T-helper 9 cell (primary cell): ENCODE measurements around the gene NHEJ1.

Experiments
- DNase-seq: peaks from one replicate; pipeline ENCODE4 v3.0.0-alpha.2; 2020

NHEJ1 gene

DNA sequence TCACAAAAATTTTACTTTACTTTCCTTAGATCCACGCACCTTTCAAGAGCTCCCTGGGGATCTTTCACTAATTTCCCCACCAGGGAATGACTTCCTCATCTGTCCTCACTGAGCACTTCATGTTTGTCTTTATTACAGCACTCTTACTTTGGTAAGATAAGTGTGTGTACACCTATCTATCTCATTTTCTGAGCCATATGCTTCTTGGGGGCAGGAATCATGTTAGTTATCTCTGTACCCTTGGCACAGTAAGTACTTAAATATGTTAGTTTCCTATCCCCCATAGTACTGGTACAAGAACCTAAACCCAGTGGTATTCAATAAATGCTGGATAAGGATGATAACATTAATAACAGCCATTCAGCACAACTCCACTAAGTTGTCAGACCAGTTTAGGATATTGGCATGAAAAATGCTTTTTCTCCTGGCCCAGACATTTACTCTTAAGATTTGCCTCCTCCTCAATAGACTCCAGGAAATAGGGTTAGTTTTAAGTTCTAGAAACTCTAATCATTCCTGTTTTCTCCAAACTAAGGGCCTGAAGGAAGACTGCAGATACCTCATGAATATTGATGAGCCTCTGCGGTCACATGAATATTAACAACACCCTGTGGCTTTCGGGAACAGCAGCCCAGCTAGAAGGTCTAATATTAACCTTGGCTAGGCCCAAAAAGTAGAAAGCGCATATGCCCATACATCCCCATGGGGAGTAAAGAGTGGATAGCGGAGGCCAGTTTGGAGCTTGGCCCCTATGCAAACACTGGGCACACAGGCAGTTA lies 38.2 kb downstream of the NHEJ1 start:
- DNase-seq, result no peak

DNA sequence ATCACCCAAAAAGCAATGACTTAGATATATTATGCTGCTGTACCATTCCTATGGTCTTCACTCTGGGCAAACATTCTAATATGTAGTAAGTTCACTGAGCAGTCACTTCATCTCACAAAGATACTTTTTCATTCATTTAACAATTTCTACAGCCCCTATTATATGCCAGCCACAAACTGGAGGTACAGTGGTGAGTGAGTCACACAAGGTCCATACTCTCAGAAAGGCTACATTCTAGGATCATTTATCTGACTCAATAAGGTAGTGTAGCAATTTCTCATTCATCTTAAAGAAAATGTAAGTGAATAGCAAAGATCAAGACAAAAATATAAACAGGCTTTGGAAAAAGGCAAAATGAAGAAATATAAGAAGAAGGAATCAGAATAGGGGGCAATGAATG lies 40.5 kb downstream of the NHEJ1 start:
- no peak for DNase-seq

DNA sequence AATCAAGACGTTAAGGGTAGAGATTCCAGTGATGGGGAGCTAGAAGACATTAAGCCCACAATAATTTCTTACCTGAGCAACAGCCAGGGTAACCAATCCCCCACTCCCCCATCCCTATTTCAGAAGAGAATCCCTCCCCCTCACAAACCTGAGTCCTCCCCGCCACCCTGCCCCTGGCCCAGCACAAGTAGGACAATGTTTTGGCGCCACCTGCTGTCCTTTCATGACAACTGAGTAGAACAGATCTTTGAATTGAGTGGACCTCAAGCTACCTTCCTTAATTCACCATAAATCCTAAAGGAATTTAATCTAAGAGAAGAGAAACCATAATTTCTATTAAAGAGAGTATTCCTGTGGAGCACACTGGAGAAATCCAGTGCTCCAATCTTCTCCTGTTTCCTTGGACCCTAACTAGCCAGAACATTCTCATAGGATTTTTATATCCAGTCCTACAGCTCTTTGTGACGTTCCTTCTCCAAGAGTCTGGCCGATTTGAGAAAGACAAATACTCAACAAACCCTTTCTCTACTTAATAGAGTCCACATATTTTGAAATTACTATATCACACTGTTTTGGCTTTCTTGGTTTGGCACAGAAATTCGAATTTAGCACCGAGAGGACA lies 41.1 kb downstream of the NHEJ1 start:
- DNase-seq, result peak; percentile 50

DNA sequence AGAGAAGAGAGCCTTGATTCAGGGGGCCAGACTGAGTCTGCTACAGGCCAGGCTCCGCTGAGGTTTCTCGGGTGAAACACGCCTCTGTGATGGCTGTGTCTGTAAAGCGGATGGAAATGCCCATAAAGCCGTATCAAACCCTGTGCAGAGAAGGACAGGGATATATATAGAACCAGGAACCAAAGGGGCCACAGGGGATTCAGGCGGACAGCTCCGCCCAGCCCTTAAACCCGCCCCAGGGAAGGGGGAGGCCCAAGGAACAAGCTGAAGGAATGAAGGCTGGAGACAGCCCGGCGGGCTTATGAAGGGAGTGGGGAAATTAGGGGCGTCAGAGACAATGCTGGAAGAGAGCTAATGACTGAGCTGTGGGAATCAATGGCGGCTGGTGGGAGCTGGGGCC lies 42.1 kb downstream of the NHEJ1 start:
- DNase-seq, result no peak

DNA sequence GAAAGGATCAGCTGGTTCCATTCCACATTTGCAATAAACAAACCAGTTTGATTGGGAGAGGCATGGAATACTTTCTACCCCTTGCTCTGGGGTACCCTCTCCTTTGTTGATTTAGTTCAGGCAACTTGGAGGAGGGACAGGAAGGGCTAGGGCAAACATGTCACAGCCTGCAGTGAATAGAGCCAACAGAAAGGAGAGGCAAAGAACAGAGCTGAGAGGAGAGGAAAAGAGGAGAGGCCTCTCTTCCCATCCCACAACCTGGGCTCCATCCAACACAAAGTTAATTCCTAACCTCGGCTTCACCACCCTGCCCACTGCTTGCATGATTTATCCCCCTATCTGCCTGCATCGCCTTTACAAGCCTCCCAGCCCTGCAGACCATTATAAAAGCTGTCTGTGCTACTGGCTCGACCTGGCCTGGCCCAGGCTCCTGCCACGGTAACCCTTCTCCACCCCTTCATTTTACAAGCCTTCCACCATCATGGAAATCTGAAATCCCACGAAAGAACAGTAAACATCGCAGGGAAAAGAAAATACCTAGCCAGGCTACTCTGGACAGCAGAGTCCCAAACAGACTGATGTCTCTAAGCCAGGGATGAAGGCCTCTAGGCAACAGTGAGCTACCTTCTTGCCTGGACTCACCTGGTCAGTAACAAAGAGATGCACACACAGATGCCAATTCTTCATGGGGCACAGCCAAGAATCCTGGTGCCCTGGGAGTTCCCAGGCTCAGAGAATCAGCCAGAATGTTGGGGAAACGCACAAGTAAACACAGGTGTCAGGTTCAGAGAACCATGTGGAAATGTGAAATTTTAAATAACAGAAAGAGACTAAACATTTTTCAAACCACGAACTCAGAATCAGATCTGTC lies 43.6 kb downstream of the NHEJ1 start:
- DNase-seq, result no peak

DNA sequence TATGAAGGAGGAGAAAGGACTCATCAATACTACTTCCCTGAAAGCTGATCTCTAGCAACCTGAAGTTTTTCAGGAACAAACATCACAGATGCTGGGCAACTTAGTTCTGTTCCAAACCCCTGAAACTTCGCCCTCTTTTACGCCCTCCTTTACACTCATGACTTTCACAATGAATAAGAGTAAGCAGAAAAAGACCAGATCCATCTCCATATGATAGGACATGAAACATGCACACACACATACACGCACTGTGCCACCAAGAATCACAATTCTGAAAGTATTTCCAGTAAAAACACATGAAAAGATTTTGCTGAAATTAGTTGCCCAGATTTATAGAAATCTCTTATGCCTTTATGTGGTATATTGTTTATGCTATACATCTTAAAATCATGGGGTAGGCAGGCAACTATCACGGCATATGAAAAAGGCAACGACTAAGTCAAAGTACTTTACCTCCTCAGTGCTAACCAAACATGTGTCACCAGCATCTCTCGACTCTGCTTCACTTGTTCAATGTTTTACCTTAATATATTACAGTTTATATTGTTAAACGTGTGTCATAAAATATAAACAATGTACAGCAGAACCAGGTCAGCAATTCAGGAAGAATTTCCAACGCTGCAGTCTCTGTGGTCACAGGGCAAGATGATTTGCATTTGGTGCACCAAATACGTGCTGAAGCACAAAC lies 47.8 kb downstream of the NHEJ1 start:
- DNase-seq, result no peak

DNA sequence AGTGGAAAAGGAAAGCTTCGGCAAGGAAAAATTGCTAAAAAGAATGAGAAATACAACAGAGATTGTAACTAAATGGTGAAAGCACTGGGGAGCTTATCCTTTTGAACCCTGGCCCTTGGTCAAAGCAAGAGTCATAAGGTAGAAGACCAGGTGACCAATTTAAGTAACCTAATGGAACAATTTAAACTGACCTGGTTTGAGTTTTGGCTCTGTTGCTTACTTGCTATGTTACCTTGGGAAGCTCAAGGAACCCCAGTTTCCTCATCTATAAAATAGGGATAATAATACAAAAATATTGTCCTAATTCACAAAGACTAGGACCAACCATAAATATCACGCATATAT lies 48.6 kb downstream of the NHEJ1 start:
- DNase-seq, result no peak

DNA sequence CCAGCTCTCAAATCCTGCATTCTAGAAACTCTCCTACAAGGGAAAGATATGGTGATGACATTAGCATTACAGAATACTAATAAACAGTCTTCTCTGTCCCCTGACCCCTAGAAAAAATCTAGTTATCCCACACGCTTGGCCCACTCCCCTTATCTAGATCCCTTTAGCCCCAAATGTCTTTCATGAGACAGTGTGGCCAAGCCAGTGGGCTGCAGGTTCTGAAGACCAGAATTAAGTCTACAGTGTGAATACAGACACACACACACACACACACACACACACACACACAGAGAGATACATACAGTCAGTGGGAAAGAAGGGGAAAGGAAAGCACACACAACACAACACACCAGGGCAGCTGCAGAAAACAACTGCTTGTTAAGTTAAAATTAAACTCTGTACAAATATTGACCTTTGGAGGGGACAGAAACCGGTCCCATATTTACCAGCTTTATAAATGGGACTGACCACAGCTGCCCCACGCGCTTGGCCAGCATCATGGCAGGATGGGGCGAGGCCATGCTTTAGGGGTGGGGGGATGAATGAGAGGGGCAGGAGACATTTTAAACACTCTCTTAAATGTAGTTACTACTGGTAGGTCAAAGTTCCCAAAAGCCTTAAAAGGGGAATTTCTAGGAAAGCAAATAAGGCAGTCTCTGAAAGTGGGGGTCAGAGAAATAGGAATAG lies 49.1 kb downstream of the NHEJ1 start:
- no peak for DNase-seq

DNA sequence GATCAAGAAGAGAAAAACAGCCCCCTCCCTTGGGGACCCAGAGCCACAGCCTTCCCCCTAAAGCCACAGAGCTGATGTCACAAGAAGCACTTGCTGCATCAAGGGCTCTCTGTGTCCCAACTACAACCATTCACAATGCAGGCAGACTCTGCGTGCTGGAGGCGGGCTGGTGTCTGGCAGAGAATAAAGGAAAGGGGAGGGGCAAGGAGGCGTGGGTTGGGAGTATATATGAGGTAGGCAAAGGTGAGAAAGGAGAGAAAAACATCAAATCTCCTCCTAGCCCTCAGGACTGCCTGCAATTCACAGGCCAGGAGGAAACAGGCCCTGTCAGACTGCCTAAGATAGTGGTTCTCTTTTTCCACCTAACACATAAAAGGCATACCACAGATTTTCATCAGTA lies 51.1 kb downstream of the NHEJ1 start:
- DNase-seq, result no peak

DNA sequence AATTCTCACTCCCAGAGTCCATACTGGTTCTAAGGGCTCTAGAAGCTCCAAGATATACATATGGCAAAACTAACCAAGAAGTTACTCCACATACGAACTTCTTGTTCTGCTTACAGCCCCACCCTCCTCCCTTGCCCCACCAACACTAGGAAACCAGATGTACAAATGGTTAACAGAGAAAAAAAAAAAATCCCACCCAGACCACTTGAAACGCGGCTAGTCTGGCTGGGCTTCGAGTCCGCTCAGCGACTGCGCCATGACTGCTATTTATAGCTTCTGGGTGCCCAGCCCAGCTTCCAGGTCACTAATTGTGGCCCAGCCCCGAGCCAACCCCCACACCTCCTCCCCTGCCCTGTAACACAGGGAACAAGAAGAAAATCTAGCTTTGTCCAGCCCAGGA lies 52.9 kb downstream of the NHEJ1 start:
- no peak for DNase-seq

DNA sequence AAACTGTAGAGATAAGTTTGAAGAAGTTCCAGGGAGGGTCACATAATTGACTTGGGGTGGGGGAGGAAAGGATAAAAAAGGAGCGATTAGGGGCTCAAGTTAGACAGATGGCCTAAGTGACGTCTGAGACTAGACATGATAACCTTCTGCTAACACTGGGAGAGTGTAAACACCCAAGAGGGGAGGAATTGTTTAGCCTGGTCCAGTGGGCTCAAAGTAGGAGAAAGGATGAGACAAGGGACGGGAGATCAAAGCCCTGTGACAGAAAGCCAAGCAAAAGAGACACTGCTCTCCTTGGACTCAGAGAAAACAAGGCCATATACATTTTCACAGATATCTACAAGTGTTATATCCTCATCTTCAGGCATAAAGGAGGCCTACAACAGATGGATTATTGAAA lies 54.4 kb downstream of the NHEJ1 start:
- no peak for DNase-seq

DNA sequence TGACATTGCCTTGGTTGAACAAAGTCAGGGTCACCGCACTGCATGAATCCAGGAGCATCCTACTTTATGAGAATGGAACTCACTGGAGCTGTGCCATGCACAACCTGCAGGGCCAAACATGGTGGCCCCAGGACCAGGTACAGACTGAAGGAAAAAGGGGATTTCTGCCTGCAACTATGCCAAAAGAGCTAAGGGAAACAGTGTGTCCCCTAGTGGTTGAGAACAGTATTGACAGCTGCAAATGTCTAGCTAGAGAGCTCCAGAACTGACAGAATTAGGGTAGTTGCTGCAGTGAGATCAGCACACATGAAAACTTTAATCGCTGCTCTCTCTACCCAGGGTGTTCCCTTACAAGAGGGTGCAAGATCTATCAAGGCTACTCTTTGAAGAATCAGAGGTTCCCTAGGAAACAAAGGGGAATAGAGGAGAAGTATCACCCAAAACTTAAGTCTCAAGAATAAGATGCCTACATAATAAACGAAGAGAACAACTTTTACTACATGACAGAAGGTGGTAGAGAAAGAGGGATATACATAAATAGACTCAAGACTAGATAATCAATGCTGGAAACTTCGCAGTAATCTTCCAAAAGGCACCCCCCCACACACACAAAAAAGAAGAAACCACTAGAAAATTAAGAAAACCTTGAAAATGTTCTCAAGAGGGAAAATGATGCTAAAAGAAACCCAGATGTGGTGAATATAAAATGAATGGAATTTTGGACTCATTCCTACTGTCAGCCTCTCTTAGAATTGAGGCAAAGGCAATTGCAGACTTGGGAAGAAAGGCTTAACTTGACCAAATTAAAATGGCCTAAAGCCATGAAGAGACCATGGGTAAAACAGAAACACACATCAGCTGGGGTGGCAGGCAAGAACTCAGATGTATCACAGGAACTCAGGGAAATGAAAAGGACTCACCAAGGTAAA lies 56.2 kb downstream of the NHEJ1 start:
- DNase-seq, result no peak

DNA sequence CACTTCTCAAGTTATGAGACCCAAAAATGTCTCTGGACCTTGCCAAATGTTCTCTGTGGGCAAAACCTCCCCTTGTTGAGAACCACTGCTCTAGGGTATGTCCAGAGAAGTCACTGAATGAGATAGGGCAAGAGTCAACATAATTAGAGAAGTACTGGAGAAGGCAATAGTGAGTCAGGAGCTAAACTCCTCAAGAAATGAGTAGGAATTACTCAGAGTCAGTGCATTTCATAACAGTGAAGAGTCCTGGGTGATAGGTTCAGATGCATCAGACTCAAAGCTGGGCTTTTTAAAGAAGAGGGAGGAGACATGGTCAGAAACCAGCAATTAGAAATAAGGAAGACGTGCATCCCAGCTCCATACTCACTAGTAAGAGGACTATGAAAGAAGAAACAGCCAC lies 61.3 kb downstream of the NHEJ1 start:
- no peak for DNase-seq

DNA sequence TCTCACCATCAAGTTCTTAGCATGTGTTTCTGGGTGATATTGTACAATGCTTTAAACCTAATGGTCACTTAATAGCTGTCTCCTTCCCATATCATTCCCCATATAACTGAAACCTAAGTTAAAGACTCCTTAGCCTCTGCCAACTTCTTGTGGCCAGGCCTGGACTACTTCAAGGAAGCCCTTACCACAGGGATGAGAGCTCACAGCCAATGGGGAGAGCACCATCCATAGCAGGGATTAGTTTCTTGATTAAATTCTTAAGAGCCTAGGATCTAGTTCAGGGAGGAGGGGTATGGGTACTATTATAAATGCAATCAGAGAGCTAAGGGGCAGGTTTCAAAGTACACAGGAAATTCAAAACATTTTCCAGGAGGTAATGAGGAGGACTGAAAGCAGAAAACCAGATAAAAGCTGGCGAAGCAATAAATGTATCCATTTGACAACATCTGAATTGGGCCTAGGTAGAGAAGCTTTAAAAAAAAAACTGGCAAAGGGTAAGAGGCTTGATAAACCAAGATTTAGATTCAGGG lies 65.1 kb downstream of the NHEJ1 start:
- no peak for DNase-seq

DNA sequence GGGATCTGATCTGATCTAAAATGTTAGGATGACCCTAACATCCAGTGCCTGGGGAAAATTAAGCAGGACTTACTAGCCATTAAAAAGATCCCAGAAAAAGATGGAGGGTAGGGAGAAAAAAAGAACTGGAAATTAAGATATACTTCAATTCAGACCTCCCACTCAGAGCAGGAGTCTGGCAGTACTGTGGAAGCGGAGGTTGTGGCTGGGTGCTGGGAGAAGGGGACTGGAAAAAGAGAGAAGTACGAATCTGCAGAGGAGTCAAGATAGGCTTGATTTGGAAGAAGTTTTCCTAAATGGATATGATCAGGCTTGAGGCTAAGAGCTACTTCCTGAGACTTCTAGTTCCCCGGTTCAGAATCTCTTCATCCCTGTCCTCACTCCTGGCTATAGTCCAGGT lies 66.4 kb downstream of the NHEJ1 start:
- DNase-seq, result no peak

DNA sequence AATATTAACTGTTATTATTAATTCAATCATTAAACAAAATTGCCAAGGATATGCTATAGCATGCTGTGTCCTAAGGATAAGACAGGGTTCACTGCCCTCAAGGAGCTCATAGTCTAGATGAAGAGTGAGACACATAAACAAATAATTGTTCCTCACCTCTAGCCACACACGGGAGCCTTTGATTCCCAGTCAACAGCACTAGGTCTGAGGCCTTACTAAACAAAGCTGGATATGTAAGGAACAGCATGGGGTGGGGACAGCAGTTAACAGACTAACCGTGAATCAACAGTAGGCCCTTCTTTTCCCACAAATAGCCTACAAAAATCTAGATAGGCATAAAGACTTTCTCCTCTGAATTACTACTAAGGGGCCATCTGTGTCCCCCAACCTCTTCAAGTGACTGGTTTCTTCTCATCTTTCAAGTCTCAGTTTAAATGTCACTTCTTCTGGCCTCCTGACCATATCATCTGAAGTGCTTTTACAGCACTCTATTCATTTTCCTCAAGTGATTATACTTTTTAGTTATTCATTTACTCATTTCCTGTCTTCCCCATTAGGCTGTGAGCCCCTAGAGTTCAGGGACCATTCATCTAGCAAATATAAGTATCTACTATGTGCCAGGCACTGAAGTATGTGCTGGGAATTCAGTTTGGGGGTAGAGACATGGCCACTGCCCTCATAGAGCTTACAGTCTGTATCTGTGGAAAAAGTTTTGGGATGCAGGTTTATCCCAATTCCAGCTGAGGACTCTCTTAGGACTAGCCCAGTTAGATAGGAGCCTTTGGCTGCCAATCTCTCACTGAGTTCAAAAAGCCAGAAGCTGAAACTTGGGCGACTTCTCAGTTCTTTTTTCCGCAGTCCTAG lies 69.9 kb downstream of the NHEJ1 start:
- DNase-seq, result no peak

DNA sequence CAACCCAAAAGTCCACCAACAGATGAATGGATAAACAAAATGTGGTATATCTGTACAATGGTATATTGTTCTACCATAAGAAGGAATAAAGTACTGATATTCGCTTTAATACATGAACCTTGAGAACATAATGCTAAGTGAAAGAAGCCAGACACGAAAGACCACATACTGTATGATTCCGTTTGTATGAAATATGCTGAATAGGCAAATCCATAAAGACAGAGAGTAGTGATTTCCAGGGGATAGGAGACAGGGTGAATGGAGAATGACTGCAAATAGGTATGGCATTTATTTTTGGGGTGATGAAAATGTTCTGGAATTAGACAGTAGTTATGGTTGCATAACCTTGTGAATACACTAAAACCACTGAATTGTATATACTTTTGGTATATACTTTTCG lies 71.3 kb downstream of the NHEJ1 start:
- no peak for DNase-seq

DNA sequence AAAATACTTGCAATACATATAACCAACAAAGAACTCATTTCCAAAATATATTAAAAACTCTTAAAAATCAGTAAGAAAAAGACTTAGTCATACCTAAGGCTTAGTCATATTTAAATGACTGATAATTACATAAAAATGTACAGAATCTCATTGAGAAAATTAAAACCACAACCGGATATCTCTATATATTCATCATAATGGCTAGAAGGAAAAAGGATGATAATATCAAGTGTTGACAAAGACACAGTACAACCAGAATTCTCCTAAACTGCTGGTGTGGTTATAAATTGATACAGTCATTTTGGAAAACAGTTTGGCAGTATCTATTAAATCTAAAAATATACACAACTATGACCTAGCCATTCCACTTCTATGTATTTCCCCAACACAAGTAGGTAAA lies 72.8 kb downstream of the NHEJ1 start:
- no peak for DNase-seq

DNA sequence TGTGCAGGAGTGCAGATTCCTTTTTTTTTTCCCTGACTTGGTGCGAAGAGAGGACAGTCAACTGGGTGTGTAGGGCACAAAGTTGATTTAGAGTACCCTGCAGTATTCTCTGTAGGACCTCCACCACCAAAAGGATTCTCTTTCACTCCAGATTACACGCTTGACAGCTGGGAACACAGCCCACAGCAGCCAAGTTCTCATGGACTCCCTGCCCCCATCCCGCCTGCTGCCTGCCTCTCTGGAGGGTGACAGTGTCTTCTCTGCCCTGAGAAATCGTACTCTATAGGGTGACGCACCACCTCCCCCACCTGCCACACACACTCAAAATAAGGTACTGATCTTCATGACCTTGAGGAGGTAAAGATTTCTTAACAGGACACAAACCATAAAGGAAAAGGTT lies 73.3 kb downstream of the NHEJ1 start:
- DNase-seq, result no peak

DNA sequence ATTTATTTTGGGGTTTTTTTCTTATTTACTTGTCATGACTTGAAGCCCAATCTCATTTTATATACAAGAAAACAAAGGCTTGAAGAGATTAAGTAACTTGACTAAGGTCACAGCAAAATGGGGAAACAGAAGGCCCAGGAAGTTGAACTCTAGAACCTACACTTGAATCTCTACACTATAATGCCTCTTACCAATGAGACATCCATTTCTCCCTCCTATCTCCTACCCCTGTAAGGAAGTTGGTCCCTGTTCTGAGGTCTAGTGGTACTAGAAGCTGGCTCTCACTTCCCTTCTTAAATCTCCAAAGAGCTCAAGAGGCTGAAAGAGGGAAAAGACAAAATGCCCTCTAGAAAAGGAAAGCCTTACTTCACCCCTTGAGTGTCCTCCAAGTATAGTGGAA lies 74.4 kb downstream of the NHEJ1 start:
- no peak for DNase-seq
